Stimulated activated CD4-positive, alpha-beta T cell treated with anti-CD3 and anti-CD28 coated beads, Interleukin-2, amount 100 ng/mL, for 48 hours (primary cell): ENCODE results near the gene ZNF442.
"Not testable (repeated sequence)": the region's sequence is repeated elsewhere in the genome, so short reads cannot be mapped to it uniquely, and the experiment has no call there.

Experiments
- DNase-seq, 2 donors: peaks; one replicate each; pipeline ENCODE4 v3.0.0-alpha.2; 2020

The ZNF442 gene

DNA sequence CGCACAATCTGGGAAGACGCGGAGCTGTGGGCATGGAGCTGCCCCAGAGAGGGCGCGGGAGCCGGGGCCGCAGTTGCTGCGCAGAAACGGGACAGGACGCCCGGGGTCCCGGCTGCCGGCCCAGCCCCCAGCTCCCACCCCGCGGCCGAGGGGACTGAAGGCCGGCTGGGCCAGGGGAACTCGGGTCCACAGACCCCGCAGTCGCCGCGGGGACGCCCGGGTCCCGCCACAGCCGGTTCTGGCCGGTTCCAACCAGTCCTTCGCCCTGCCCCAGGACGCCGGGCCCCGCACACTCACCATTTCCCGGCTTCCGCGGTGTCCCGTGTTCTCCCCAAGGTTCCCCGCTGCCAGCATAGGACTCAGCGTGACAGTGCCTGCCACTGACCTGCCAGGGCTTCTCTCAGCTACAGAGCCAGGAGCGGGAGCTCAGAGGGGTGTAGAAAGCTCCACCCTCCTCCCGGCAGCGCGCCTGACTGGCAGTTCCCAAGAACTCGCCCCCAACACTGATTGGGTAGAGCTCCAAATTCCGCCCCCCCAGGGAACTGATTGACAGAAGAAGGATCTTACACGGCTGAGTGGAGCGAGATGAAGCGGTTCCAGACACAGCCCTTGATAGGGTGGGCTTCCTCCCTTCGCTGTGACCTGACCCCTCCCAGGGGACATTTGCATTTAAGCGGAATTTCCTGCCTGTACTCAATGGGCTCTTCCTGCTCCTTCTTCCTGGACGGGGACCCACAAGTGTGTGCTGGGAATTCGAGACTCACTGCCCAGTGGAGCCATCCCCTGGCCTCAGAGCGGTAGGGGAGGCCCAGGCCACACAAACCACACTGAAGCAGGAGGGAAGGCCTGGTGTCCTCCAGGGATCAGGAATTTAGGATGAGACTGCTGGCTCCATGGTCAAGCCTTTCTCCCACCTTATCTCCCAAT is at the start of gene ZNF442:
Gene ZNF442, minus strand, starts transcription at position 448 of the 927 bp plus-strand sequence. CDS start 2,052 bp downstream, outside the sequence.
- peak; percentile 77 to 81 for DNase-seq

DNA sequence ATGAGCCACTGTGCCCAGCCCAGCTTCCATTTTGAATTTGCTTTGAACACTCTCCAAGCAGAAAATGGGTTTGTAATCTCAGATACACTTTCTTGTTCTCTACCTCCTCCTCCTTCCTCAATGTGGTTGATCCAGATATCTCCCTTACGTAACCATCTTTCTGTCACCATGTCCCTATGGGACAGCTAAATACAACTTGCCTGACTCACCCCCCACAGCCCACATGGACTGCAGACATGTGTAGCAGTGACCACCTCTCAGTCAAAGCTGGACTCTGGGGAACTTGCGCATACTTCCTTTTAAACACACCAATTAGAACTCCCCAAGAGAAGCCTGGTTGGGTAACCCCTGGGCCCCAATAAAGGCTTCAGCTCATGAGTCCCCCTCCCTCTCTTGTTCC is 46.4 kb upstream of the ZNF442 start:
- DNase-seq, result no peak

DNA sequence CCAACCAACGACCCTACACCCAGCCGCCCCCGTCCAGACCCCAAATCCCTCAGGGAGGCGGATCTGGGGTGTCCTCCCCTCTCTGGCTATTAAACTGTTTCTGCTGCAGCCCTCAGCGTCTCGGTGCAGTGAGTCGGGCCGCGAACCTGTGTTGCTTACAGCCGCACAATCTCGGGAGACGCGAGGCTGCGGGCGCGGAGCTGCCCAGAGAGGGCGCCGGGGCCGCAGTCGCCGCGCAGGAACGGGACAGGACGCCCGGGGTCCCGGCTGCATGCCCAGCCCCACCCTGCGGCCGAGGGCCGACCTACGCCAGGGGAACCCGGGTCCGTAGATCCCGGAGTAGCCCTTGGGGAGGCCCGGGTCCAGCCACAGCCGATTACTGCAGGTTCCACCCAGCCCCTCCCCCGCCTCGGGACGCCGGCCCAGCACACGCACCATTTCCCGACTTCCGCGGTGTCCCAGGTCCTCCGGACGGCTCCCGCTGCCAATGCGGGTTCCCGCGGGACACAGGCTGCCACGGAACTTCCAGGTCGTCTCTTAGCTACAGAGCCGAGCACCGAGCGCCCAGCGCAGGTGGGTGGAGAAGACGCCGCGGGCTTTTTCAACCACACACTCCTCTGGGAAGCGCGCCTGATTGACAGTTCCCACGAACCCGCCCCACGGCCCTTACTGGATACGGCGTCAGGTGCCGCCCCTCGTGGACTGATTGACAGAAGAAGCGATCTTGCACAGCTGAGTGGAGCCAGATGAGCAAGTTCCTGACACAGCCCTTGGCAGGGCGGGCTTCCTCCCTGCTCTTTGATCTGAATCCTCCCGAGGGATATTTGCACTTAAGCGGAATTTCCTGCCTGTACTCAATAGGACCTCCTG is 35.4 kb upstream of the ZNF442 start, which contains the start of gene ZNF799:
Gene ZNF799, minus strand, starts transcription at position 639 of the 870 bp plus-strand sequence. Its CDS starts 201 bp downstream, at position 438.
- DNase-seq, result peak; percentile 78 to 85

DNA sequence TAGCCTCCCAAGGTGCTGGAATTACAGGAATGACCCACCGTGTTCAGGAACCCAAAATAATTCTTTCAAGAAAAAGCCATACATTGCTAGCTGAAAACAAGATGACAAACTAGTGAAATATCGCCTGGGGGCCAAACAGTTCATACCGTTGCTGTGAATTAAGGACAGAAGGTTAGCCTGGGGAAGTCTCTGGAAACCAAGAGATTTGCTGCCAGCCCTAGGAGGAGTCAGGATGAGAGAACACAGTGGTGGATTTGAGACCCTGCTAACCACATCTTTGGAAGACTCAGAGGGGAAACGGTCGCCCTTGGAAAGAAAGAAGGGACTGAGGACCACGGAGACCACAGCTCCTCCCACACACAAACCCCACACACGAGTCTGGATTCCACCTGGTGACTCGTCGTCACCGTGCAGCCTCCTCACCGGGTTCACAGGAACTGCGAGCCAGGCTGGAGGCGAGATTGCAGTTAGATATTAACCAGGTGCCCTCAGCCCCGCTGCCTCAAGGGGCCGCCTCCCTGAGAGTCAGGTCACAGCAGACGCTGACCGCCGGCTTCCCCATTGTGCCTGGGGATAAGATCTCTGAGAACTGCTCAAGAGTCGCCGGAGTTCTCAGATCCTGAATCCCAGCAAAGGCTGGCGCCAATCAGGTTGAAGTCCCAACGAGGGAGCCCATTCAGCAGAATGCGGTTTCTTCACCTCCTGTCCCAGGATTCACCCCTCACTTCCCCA is 34.6 kb upstream of the ZNF442 start:
- peak; percentile 7 to 16 for DNase-seq

DNA sequence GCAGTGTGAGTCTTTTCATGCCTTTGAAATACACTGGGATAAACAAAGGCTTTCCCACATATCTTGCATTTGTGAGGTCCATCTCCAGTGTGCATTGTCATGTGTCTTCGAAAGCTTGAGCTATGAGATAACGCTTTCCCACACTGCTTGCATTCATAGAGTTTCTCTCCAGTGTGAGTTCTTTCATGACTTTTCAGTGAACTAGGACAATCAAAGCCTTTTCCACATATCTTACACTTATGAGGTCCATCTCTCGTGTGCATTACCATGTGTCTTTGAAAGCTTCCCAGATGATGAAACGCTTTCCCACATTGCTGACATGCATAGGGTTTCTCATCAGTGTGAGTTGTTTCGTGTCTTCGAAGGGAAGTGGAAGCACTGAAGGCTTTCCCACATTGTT is 25.7 kb upstream of the ZNF442 start:
- not testable (repeated sequence) for DNase-seq

DNA sequence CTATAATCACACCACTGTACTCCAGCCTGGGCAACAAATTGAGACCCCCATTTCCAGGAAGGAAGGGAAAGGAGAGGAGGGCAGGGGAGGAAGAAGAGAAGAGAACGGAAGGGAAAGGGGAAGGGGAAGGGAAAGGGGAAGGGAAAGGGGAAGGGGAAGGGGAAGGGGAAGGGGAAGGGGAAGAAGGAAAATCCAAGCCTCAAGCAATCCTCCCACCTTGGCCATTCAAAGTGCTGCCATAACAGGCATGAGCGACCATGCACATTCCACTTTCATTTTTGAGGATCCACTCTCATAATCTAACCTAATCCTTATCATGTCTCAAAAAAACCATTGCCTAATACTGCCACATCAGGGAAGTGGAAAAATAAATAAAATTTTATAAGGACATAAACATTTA is 20.9 kb upstream of the ZNF442 start:
- not testable (repeated sequence) for DNase-seq

DNA sequence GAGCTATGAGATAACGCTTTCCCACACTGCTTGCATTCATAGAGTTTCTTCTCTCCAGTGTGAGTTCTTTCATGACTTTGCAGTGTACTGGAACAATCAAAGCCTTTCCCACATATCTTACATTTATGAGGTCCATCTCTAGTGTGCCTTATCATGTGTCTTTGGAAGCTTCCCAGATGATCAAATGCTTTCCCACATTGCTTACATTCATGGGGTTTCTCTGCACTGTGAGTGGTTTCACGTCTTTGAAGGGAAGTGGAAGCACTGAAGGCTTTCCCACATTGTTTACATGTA is 14.9 kb upstream of the ZNF442 start:
- no peak for DNase-seq

DNA sequence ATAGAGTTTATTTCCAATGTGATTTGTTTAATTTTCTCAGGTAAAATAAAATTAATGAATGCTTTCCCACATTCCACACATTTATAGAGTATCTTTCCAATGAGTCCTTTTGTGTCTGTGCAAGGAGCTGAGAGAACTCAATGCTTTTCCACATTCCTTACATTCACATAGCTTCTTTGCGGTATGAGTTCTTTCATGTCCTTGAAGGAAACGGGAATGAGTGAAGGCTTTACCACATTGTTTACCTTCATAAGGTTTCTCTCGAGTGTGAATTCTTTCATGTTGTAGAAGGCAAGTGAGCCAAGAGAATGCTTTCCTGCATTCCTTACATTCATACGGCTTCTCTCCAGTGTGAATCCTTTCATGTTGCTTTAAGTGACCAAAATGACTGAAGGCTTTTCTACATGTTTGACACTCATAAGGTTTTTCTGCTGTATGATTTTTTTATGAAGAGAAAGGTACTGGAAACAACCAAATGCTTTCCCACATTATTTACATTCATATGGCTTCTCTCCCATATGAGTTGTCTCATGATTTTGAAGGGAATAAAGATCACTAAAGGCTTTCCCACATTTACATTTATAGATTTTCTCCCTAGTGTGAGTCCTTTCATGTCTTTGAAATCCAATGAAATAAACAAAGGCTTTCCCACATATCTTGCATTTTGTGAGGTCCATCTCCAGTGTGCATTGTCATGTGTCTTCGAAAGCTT is 14.4 kb upstream of the ZNF442 start:
- DNase-seq, result no peak

DNA sequence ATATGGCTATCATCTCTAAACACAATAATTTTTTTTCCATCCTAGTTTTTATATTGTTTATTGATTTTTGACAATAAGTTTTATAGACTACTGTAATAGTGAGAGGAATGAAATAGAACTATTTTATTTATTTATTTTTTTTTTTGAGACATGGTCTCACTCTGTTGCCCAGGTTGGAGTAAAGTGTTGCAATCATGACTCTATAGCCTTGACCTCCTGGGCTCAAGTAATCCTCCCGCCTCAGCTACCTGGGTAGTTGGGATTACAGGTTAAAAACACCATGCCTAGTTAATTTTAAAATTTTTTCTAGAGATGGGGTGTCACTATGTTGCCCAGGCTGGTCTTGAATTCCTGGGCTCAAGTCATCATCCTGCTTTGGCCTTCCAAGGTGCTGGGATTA is 8.5 kb upstream of the ZNF442 start:
- no peak for DNase-seq

DNA sequence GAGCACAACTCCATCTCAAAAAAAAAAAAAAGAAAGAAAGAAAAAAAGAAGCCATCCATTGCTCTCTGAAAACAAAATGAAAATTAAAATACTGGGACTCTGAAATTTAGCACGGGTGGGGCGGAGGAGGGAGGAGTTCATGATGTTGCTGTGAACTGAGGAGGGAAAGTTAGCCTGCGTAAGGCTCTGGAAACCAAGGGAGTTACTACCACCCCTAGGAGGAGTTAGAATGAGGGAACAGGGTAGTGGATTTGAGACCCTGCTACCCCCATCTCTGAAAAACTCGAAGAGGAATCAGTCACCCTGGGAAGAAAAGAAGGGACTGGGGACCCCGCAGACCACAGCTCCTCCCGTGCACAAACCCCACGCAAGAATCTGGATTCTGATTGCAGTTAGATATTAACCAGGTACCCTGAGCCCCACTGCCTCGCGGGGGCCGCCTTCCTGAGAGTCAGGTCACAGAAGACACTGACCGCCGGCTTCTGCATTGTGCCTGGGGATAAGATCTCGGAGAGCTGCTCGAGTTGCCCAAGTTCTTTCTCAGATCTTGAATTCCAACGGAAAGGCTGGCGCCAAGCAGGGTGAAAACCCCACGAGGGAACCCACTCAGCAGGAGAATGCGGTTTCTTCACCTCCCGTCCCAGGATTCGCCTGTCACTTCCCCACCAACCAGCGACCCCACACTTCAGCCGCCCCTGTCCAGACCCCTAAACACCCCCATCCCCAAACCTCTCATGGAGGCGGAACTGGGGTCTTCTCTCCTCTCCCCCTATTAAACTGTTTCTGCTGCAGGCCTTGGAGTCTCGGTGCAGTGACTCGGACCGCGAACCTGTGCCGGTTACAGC is 870 bp downstream of the ZNF442 start:
- peak in 1 of 2 donors; percentile 10 for DNase-seq

DNA sequence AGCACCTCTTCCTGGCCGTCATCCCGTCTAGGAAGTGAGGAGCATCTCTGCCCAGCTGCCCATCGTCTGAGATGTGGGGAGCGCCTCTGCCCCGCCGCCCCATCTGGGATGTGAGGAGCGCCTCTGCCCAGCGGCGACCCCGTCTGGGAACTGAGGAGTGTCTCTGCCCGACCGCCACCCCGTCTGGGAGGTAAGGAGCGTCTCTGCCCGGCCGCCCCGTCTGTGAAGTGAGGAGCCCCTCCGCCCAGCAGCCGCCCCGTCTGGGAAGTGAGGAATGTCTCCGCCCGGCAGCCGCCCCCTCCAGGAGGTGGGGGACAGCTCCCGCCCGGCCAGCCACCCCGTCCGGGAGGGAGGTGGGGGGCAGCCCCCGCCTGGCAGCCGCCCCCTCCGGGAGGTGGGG is 3.2 kb downstream of the ZNF442 start:
- not testable (repeated sequence) for DNase-seq

DNA sequence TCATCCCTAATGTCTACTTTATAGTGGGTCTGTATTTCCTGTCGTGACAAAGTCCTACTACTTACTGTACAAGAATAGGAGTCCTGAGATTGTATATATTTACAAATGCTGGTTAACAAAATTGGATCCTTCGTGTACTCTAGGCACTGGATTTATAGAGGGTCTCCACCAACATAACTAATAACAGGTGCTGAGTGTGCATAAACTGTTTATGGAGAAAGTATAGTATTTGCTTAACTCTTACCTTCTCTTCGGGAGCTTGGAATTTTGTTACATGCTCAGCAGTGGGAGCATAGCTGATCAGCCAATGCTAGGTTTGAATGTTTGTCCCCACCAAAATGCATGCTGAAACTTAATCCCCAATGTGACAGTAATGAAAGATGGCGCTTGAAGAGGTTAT is 12.1 kb downstream of the ZNF442 start:
- no peak for DNase-seq

DNA sequence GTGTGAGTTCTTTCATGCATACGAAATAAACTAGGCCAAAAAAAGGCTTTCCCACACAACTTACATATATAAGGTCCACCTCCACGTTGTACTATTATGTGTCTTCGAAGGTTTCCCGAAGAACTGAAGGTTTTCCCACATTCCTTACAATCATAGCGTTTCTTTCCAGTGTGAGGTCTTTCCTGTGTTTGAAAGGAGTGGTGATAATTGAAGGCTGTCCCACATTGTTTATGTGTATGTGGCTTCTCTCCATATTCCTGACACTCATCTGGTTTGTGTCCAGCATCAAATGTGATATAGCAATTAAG is 14.6 kb downstream of the ZNF442 start:
- no peak for DNase-seq

DNA sequence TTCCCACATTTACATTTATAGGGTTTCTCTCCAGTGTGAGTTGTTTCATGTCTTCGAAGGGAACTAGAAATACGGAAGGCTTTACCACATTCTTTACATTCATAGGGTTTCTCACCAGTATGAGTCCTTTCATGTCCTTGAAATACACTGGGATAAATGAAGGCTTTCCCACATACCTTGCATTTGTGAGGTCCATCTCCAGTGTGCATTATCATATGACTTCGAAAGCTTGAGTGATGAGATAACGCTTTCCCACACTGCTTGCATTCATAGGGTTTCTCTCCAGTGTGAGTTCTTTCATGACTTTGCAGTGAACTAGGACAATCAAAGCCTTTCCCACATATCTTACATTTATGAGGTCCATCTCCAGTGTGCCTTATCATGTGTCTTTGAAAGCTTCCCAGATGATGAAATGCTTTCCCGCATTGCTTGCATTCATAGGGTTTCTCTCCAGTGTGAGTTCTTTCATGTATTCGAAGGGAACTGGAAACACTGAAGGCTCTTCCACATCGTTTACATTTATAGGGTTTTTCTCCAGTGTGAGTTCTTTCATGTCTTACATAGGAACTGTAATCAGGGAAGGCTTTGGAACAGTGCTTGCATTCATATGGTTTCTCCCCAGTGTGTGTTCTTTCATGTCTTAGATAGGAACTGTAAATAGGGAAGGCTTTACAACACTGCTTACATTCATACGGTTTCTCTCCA is 15.1 kb downstream of the ZNF442 start:
- DNase-seq, result no peak

DNA sequence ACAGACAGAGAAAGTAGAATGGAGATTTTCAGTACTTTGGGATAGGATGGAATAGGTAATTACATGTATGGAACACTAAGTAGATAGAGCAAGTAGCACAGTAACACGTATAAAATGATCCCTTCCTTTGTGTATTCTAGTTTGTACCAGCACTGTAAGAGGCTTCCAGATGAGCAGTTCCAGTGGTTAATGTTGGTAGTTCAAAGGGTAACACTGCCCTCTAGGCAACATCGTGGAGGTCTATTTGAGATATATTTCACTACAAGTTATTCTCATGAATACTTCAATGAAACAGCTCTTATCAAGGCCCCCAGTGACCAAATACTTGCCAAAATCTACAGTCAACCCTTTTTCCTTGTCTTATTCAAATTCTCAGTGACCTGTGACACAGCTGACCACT is 18.6 kb downstream of the ZNF442 start:
- DNase-seq, result no peak

DNA sequence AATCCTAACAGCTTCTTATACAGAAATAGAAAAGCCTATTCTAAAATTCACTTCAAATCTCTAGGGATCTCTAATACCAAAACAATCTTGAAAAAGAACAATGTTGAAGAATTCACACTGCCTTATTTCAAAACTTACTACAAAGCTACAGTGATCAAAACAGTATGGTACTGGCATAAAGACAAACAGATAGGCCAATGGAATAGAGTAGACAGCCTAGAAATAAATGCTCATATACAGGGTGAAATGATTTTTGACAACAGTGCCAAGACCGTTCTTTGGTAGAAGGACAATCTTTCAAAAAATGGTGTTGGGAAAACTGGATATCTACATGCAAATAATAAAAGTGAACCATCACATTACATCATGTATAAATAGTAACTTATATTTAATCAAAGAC is 20.3 kb downstream of the ZNF442 start:
- no peak for DNase-seq

DNA sequence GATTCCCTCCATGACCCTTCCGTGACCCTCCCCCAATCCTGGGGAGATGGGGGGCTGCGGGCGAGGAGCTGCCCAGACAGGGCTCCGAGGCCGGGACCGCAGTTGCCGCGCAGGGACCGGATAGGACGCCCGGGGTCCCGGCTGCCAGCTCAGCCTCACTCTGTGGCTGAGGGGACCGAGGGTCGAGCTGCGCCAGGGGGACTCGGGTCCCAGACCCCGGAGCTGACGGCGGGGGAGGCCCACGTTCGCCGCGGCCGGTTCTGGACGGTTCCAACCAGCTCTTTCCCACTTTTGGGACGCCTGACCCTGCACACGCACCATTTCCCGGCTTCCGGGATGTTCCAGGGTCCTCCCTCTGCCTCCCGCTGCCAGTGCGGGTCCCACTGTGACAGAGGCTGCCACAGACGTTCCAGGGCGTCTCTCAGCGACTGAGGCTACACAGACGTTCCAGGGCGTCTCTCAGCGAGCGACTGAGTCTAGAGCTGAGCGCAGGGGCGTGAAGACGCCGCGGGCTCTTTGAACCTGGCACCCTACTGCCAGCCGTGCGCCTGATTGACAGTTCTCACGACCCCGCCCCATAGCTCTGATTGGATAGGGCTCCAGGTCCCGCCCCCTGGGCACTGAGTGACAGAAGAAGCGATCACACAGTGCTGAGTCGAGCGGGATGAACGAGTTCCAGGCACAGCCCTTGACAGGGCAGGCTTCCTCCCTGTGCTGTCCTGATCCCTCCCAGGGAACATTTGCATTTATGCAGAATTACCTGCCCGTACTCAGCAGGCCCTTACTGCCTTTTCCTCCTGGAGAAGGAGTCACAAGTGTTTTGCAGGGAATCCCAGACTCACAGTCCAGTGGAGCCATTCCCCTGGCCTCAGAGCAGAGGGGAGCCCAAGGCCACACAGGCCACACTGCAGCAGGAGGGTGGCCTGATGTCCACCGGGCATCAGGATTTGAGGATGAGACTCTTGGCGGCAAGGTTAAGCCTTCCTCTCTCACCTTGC is 32.0 kb downstream of the ZNF442 start, which contains the start of gene ZNF563:
Gene ZNF563, minus strand, starts transcription at position 472 of the 998 bp plus-strand sequence. Its CDS starts 151 bp downstream, at position 321.
- peak; percentile 98 to 99 for DNase-seq

DNA sequence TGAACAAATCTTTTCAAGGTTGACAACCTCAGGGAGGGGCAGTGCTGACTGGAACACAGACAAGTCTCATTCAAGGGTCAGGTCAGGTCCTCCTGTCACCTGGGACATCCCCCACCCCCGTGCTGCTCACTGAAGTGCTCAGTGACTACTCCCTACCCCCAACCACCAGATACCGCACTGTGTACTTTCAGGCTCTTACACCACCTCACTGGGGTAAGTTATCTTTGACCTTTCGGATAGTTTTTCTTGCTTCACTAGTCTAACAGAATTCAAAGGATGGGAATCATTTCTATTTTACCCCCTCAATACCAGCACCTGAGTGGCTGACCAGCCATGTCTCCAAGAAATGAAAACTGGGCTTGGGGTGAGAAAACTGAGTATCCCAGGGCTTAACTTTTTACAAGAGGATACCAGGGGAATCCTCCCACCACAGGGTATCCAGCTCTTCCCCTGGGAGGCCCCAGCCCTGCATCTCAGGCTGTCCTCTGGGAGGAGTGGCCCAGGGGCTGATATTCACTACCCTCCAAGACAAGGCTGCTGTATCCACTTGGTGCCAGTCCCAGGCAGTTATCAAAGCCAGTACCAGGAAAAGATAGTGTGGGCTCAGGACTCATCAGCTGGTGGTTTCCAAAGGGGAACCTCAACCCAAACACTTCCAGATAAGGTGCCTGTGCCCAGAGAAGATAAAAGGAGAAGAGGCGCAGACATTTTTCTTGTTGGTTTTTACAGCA is 34.1 kb downstream of the ZNF442 start:
- peak; percentile 63 to 65 for DNase-seq

DNA sequence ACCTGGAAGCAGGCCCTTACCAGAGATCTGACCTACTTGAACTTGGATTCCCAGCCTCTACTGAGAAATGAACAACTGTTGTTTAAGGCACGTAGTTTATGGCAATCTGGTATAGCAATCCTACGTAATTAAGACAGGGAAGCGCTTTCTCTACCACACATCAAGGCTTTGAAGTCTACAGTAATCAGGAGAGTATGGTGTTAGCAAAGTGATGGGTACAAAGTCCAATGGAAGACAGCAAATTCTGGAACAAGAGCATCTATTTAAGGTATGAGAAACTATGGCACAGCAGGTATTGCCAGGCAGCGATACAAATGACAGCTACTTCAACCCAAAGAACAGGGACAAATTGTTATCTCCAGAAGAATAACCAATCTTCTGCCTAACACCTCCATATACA is 35.1 kb downstream of the ZNF442 start:
- no peak for DNase-seq
